DND-41 (cell line): ENCODE results near the gene POU2AF1.

Source experiments
- ATAC-seq: fragments of 200-7000 bp; cut with Tn5 transposase; 3 replicates; pipeline ENCODE4 v1.9.1; 2021; ENCODE audit warnings: low read depth; ENCODE audit not compliant: insufficient read depth
- DNase-seq: peaks from one replicate; pipeline ENCODE4 v3.0.0-alpha.2; 2020
- H2AFZ ChIP-seq: 2 replicates; pipeline ENCODE4 v1.6.0; 2012; ENCODE audit warnings: low read depth, low read length
- H3K27ac ChIP-seq: 2 replicates; pipeline ENCODE4 v1.5.1; 2012; ENCODE audit warnings: low read length, inconsistent platforms
- H3K27me3 ChIP-seq: fragments of 200-600 bp; sonication (generic); 2 replicates; pipeline ENCODE4 v1.6.0; 2012; ENCODE audit warnings: low read length, mild to moderate bottlenecking, inconsistent platforms; ENCODE audit not compliant: insufficient read depth, poor library complexity
- H3K36me3 ChIP-seq: 2 replicates; pipeline ENCODE4 v1.5.1; 2012; ENCODE audit warnings: low read length, inconsistent platforms; ENCODE audit not compliant: insufficient read depth
- H3K4me1 ChIP-seq: 2 replicates; pipeline ENCODE4 v1.5.1; 2012; ENCODE audit warnings: mild to moderate bottlenecking, low read length; ENCODE audit not compliant: insufficient read depth
- H3K4me2 ChIP-seq: 2 replicates; pipeline ENCODE4 v1.6.0; 2012; ENCODE audit warnings: mild to moderate bottlenecking, moderate library complexity, low read length, inconsistent platforms; ENCODE audit not compliant: insufficient read depth
- H3K4me3 ChIP-seq, 2 experiments: fragments of 200-600 bp in 1 of 2; shearing (Covaris generic) in 1 of 2; 2 replicates each; pipeline ENCODE4 v1.5.1; 2012 to 2016; ENCODE audit warnings: inconsistent platforms in 2 of 2, low read length in 2 of 2, mild to moderate bottlenecking in 2 of 2, low read depth in 1 of 2, moderate library complexity in 1 of 2
- H3K79me2 ChIP-seq: 2 replicates; pipeline ENCODE4 v1.6.0; 2012; ENCODE audit warnings: low read length, inconsistent platforms; ENCODE audit not compliant: insufficient read depth
- H3K9ac ChIP-seq: 2 replicates; pipeline ENCODE4 v1.6.0; 2012; ENCODE audit warnings: low read depth, mild to moderate bottlenecking, inconsistent platforms, low read length, moderate library complexity
- H3K9me3 ChIP-seq: 2 replicates; pipeline ENCODE4 v1.5.1; 2012; ENCODE audit warnings: low read length, moderate library complexity, mild to moderate bottlenecking, inconsistent platforms; ENCODE audit not compliant: insufficient read depth, severe bottlenecking
- H4K20me1 ChIP-seq: 2 replicates; pipeline ENCODE4 v1.6.0; 2012; ENCODE audit warnings: low read length; ENCODE audit not compliant: insufficient read depth
- CTCF ChIP-seq: IDR thresholded peaks from 2 replicates; pipeline ENCODE4 v1.5.1; 2012; ENCODE audit warnings: borderline replicate concordance, low read length, moderate library complexity, mild to moderate bottlenecking; ENCODE audit not compliant: poor library complexity, severe bottlenecking; ENCODE audit errors: extremely low read depth
- EZH2 ChIP-seq: IDR thresholded peaks from 3 replicates; pipeline ENCODE4 v1.6.1; 2012; ENCODE audit warnings: borderline replicate concordance, low read depth, mild to moderate bottlenecking, moderate library complexity, low read length, inconsistent platforms; ENCODE audit not compliant: severe bottlenecking

Gene POU2AF1

GRCh38 chr11:111330234-111330893, 48.7 kb downstream of the POU2AF1 start:
- Histone ChIP-seq H3K36me3 (no peaks in the 10 kb centered on the region), H3K9ac (no peak overlapping the region), H3K4me3 (no peak overlapping the region), H4K20me1 (no peaks in the 10 kb centered on the region), H3K79me2 (no peaks in the 10 kb centered on the region), H3K4me1 (no peaks in the 10 kb centered on the region), H3K27me3 (no peaks in the 10 kb centered on the region), H3K27ac (no peak overlapping the region), H2AFZ (no peak overlapping the region), H3K9me3 (no peaks in the 10 kb centered on the region), H3K4me2 (no peak overlapping the region)
- TF ChIP-seq CTCF (no peak), EZH2 (no peak)
- DNase-seq = no peak
- no peak for ATAC-seq

- no peak for ATAC-seq
- Histone ChIP-seq H3K4me2 (no peak overlapping the region), H2AFZ (no peak overlapping the region)
These were observed 49.5 kb downstream of the POU2AF1 start for GRCh38 chr11:111329306-111330204.

GRCh38 chr11:111327908-111328624, 51.0 kb downstream of the POU2AF1 start:
- H3K27ac ChIP-seq = no peak overlapping the region
- H3K36me3 ChIP-seq = no peaks in the 10 kb centered on the region
- no peaks in the 10 kb centered on the region for H3K9me3 ChIP-seq
- no peak overlapping the region for H2AFZ ChIP-seq
- ATAC-seq (no peak), DNase-seq (no peak)
- H3K9ac ChIP-seq = no peak overlapping the region
- no peaks in the 10 kb centered on the region for H3K4me1 ChIP-seq
- no peak overlapping the region for H3K4me3 ChIP-seq
- H3K4me2 ChIP-seq = no peak overlapping the region
- TF ChIP-seq EZH2 (no peak), CTCF (no peak)
- H3K27me3 ChIP-seq = no peaks in the 10 kb centered on the region
- H4K20me1 ChIP-seq = no peaks in the 10 kb centered on the region
- H3K79me2 ChIP-seq = no peaks in the 10 kb centered on the region

More at GRCh38 chr11:111329306-111330204, 49.5 kb downstream of the POU2AF1 start:
- TF ChIP-seq CTCF (no peak), EZH2 (no peak)
- Histone ChIP-seq H3K4me3 (no peak overlapping the region), H3K4me1 (no peaks in the 10 kb centered on the region), H3K36me3 (no peaks in the 10 kb centered on the region), H4K20me1 (no peaks in the 10 kb centered on the region), H3K9me3 (no peaks in the 10 kb centered on the region), H3K27me3 (no peaks in the 10 kb centered on the region), H3K9ac (no peak overlapping the region), H3K27ac (no peak overlapping the region), H3K79me2 (no peaks in the 10 kb centered on the region)
- no peak for DNase-seq
